ENCODE data around the gene SNX5. TPM values are rescaled to one million over a fixed set of nuclear protein-coding genes. Genes with fewer than 3 reads are reported as not detected.

SNX5 gene
- total RNA-seq: 102 TPM
- long read RNA-seq, transcript SNX5-202 (14 exons, 2,288 nt): minor isoform, 11 of 207 reads
- long read RNA-seq, transcript SNX5-201 (13 exons, 2,270 nt): major isoform, 163 of 207 reads
- long read RNA-seq, partial matches to known transcripts: 20 of 207 reads
- long read RNA-seq, other reads (novel, unspliced or antisense): 11 of 207 reads

DNA sequence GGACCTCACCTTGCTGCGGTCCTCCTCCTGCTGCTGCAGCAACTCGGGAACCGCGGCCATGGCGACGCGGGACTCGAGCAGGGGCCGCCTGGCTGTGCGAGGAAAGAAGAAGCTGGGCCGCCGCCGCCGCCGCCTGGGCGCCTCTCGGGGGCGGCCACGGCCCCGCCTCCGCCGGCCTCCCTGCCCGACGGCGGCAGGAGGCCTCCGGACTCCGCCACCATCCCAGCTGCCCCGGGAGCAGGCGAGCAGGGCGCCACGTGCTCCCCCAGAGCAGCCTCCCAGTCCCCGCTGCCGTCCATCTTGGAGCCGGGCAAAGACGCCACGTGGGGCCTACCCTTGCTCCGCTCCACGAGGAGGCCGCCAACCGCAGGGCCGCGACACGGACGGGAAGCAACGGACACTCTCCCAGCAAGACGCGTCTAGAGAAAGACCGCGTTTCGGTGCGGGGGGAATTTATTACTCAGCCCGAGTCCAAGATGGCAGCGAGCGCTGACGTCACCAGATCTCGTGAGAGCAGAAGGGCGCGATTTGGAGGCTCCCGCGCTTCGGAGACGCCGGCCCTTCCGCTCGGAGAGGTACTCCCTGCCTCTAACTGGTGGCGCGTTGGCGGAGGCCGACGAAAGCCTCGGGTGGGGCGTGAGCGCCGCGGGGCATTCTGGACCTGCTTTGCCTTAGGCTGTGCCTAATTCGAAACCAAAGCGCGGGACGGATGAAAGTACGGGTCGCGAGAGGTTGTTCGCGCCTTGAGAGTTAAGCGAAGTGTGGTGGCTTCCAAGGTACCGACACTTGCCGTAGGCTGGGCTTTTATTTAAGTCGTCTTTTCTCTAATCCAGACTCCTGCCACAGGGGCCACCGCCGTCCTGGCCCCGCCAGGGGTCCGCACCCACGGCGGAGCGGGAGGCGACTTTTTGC lies at the start of gene SNX5, which contains the start of gene MGME1:
TSS of gene SNX5 (minus strand) at position 429 of the 912 bp plus-strand sequence. CDS start at position 60, 369 bp downstream.
TSS of gene MGME1 (plus strand) at position 653 of the 912 bp plus-strand sequence. CDS start 842 bp downstream, outside the sequence.
- Histone ChIP-seq H3K36me3 (no peaks in the 10 kb centered on the region), H3K4me3 (peak within 1 kb of the TSS; percentile 89), H3K4me1 (peaks cover 73% of the 10 kb centered on the region), H3K9me3 (no peaks in the 10 kb centered on the region), H3K27me3 (ENCODE audit: low read depth) (no peaks in the 10 kb centered on the region), H3K27ac (peak within 1 kb of the TSS; percentile 97)
- DNase-seq: peak; percentile 100
- intact Hi-C loops (cut with DNase I): no loop called here
- peak; percentile 97 to 98 for ATAC-seq
- no peak for TF ChIP-seq CTCF (IDR thresholded peaks at IDR 0.05)

GRCh38 chr20:18018100-18018499 lies 49.5 kb upstream of the SNX5 start:
- ATAC-seq (no peak), DNase-seq (no peak)
- Histone ChIP-seq H3K4me1 (no peaks in the 10 kb centered on the region), H3K36me3 (no peaks in the 10 kb centered on the region), H3K27ac (no peak overlapping the region), H3K4me3 (no peak overlapping the region), H3K9me3 (no peaks in the 10 kb centered on the region), H3K27me3 (ENCODE audit: low read depth) (no peaks in the 10 kb centered on the region)
- no peak for TF ChIP-seq CTCF (IDR thresholded peaks at IDR 0.05)
- intact Hi-C loops (cut with DNase I): no loop called here

DNA sequence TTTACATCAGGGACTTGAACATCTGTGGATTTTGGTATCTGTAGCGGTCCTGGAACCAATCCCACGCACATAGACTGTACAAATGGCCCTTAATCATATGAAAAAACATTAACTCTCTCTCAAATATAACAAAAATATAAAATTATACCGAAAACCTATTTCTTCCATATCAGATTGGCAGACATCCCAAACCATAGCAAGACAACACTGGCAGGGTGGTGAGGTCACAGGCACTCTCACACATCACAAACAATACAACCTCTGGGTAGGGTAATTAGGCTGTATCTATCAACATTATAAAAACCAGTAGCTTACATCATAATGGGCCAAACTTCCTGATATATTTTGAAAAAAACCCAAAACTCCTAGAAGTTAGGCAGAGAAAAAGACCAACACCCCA lies 48.2 kb upstream of the SNX5 start:
- H3K27me3 ChIP-seq (ENCODE audit: low read depth): no peaks in the 10 kb centered on the region
- TF ChIP-seq CTCF (IDR thresholded peaks at IDR 0.05): no peak
- intact Hi-C loops (cut with DNase I): no loop called here
- ATAC-seq: no peak
- no peak for DNase-seq
- H3K4me3 ChIP-seq: no peak overlapping the region
- no peak overlapping the region for H3K27ac ChIP-seq
- no peaks in the 10 kb centered on the region for H3K4me1 ChIP-seq
- H3K9me3 ChIP-seq: no peaks in the 10 kb centered on the region
- no peaks in the 10 kb centered on the region for H3K36me3 ChIP-seq

DNA sequence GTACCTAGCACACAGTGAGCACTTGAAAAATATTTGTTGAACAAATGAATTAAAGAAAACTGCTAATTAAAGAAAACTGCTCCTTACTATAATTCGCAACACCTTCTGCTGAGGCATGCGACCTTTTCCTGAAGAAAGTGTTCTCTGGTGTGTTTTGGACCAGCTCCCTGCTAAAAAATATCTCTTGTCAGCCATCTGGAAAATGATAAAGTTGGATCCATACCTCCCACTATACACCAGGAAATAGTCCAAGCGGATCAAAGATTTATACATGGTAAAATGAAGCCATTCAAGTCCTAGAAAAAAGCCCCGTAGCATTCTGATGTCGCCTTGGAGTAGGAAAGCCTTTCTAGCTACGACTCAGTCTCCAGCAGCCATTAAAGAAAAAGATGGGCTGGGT lies 45.8 kb upstream of the SNX5 start:
- Histone ChIP-seq H3K9me3 (no peaks in the 10 kb centered on the region), H3K4me3 (no peak overlapping the region), H3K27ac (no peak overlapping the region), H3K36me3 (no peaks in the 10 kb centered on the region), H3K4me1 (no peaks in the 10 kb centered on the region), H3K27me3 (ENCODE audit: low read depth) (no peaks in the 10 kb centered on the region)
- no peak for ATAC-seq
- intact Hi-C loops (cut with DNase I): no loop called here
- no peak for DNase-seq
- no peak for TF ChIP-seq CTCF (IDR thresholded peaks at IDR 0.05)

- no peak overlapping the region for H3K4me3 ChIP-seq
- no peak for DNase-seq
- H3K9me3 ChIP-seq: no peaks in the 10 kb centered on the region
- no peaks in the 10 kb centered on the region for H3K27me3 ChIP-seq (ENCODE audit: low read depth)
- H3K36me3 ChIP-seq: no peaks in the 10 kb centered on the region
- TF ChIP-seq CTCF (IDR thresholded peaks at IDR 0.05): no peak
- no peak overlapping the region for H3K27ac ChIP-seq
- no peak for ATAC-seq
- intact Hi-C loops (cut with DNase I): no loop called here
- H3K4me1 ChIP-seq: no peaks in the 10 kb centered on the region
Measured at GRCh38 chr20:18012901-18013300, 44.3 kb upstream of the SNX5 start.
